Mammary epithelial cell (primary cell): Measurements from ENCODE around the gene PCDHGA7.
"Not testable (repeated sequence)": the region's sequence is repeated elsewhere in the genome, so short reads cannot be mapped to it uniquely, and the experiment has no call there.

ENCODE experiments used
- CTCF ChIP-seq, 2 donors: IDR thresholded peaks in 1 of 2; conservative IDR thresholded peaks in 1 of 2; 2 replicates each; pipeline ENCODE4 v1.5.1; 2011 to 2012; ENCODE audit warnings: inconsistent platforms in 2 of 2, low read length in 2 of 2, mild to moderate bottlenecking in 2 of 2, control low read depth in 1 of 2, low read depth in 1 of 2; ENCODE audit not compliant: insufficient read depth in 1 of 2; ENCODE audit errors: extremely low read depth in 1 of 2
- EZH2 ChIP-seq: IDR thresholded peaks from 2 replicates; pipeline ENCODE4 v1.6.1; 2012; ENCODE audit warnings: low read length, inconsistent platforms, borderline replicate concordance

- not testable (repeated sequence) for TF ChIP-seq CTCF (conservative IDR thresholded peaks at IDR 0.05 in 1 of 2, IDR thresholded peaks at IDR 0.05 in 1 of 2; ENCODE audit: extremely low read depth in 1 of 2, insufficient read depth in 1 of 2, low read depth in 1 of 2, low read length in 2 of 2); EZH2
Observed at GRCh38 chr5:141432726-141433125, 50.2 kb downstream of the PCDHGA7 start.
